Measurements from ENCODE around the gene DGKG.

The DGKG gene

GRCh38 chr3:186251948-186252619, 110.0 kb downstream of the DGKG start:
- H3K4me3 ChIP-seq (ENCODE audit: low read length): no peak overlapping the region
- H2AFZ ChIP-seq (ENCODE audit: low read depth, low read length): no peak overlapping the region
- no peaks in the 10 kb centered on the region for H3K9me3 ChIP-seq (ENCODE audit: low read length)
- H3K27me3 ChIP-seq (ENCODE audit: insufficient read depth, low read length): peaks cover 5% of the 10 kb centered on the region
- H3K36me3 ChIP-seq (ENCODE audit: insufficient read depth, low read length): no peaks in the 10 kb centered on the region
- H3K4me1 ChIP-seq (ENCODE audit: insufficient read depth, low read length): no peaks in the 10 kb centered on the region

GRCh38 chr3:186248850-186249249, 113.2 kb downstream of the DGKG start:
- Histone ChIP-seq H3K4me3 (ENCODE audit: low read length) (no peak overlapping the region), H3K27me3 (ENCODE audit: insufficient read depth, low read length) (peaks cover 5% of the 10 kb centered on the region), H2AFZ (ENCODE audit: low read depth, low read length) (no peak overlapping the region), H3K4me1 (ENCODE audit: insufficient read depth, low read length) (no peaks in the 10 kb centered on the region), H3K36me3 (ENCODE audit: insufficient read depth, low read length) (no peaks in the 10 kb centered on the region), H3K9me3 (ENCODE audit: low read length) (no peaks in the 10 kb centered on the region)

- Histone ChIP-seq H3K9me3 (ENCODE audit: low read length) (no peaks in the 10 kb centered on the region), H3K4me3 (ENCODE audit: low read length) (no peak overlapping the region)
Measured at GRCh38 chr3:186247821-186248814, 113.9 kb downstream of the DGKG start.

GRCh38 chr3:186246941-186247340, 115.1 kb downstream of the DGKG start:
- H3K36me3 ChIP-seq (ENCODE audit: insufficient read depth, low read length): no peaks in the 10 kb centered on the region
- no peak overlapping the region for H3K4me3 ChIP-seq (ENCODE audit: low read length)
- H3K27me3 ChIP-seq (ENCODE audit: insufficient read depth, low read length): peaks cover 6% of the 10 kb centered on the region
- H2AFZ ChIP-seq (ENCODE audit: low read depth, low read length): no peak overlapping the region
- H3K4me1 ChIP-seq (ENCODE audit: insufficient read depth, low read length): no peaks in the 10 kb centered on the region
- H3K9me3 ChIP-seq (ENCODE audit: low read length): no peaks in the 10 kb centered on the region

More at GRCh38 chr3:186247821-186248814, 113.9 kb downstream of the DGKG start:
- no peak overlapping the region for H2AFZ ChIP-seq (ENCODE audit: low read depth, low read length)
- H3K27me3 ChIP-seq (ENCODE audit: insufficient read depth, low read length): peaks cover 6% of the 10 kb centered on the region
- H3K36me3 ChIP-seq (ENCODE audit: insufficient read depth, low read length): no peaks in the 10 kb centered on the region
- H3K4me1 ChIP-seq (ENCODE audit: insufficient read depth, low read length): no peaks in the 10 kb centered on the region

- no peaks in the 10 kb centered on the region for H3K9me3 ChIP-seq (ENCODE audit: low read length)
- peaks cover 4% of the 10 kb centered on the region for H3K27me3 ChIP-seq (ENCODE audit: insufficient read depth, low read length)
- no peaks in the 10 kb centered on the region for H3K4me1 ChIP-seq (ENCODE audit: insufficient read depth, low read length)
- no peak overlapping the region for H3K4me3 ChIP-seq (ENCODE audit: low read length)
- no peak overlapping the region for H2AFZ ChIP-seq (ENCODE audit: low read depth, low read length)
- no peaks in the 10 kb centered on the region for H3K36me3 ChIP-seq (ENCODE audit: insufficient read depth, low read length)
Measured at GRCh38 chr3:186244016-186244415, 118.0 kb downstream of the DGKG start.

- Histone ChIP-seq H2AFZ (ENCODE audit: low read depth, low read length) (no peak overlapping the region), H3K36me3 (ENCODE audit: insufficient read depth, low read length) (no peaks in the 10 kb centered on the region), H3K27me3 (ENCODE audit: insufficient read depth, low read length) (peaks cover 2% of the 10 kb centered on the region), H3K4me3 (ENCODE audit: low read length) (no peak overlapping the region), H3K9me3 (ENCODE audit: low read length) (no peaks in the 10 kb centered on the region), H3K4me1 (ENCODE audit: insufficient read depth, low read length) (no peaks in the 10 kb centered on the region)
Measured at GRCh38 chr3:186241910-186242821, 119.9 kb downstream of the DGKG start.

- no peaks in the 10 kb centered on the region for H3K36me3 ChIP-seq (ENCODE audit: insufficient read depth, low read length)
- no peak overlapping the region for H3K4me3 ChIP-seq (ENCODE audit: low read length)
- no peaks in the 10 kb centered on the region for H3K4me1 ChIP-seq (ENCODE audit: insufficient read depth, low read length)
- no peak overlapping the region for H2AFZ ChIP-seq (ENCODE audit: low read depth, low read length)
- H3K27me3 ChIP-seq (ENCODE audit: insufficient read depth, low read length): peaks cover 2% of the 10 kb centered on the region
- no peaks in the 10 kb centered on the region for H3K9me3 ChIP-seq (ENCODE audit: low read length)
Measured at GRCh38 chr3:186239321-186239720, 122.7 kb downstream of the DGKG start.

GRCh38 chr3:186237915-186238314, 124.1 kb downstream of the DGKG start:
- H3K27me3 ChIP-seq (ENCODE audit: insufficient read depth, low read length): no peaks in the 10 kb centered on the region
- no peaks in the 10 kb centered on the region for H3K9me3 ChIP-seq (ENCODE audit: low read length)
- no peak overlapping the region for H2AFZ ChIP-seq (ENCODE audit: low read depth, low read length)
- no peaks in the 10 kb centered on the region for H3K4me1 ChIP-seq (ENCODE audit: insufficient read depth, low read length)
- H3K36me3 ChIP-seq (ENCODE audit: insufficient read depth, low read length): no peaks in the 10 kb centered on the region
- H3K4me3 ChIP-seq (ENCODE audit: low read length): no peak overlapping the region

- Histone ChIP-seq H3K27me3 (ENCODE audit: insufficient read depth, low read length) (no peaks in the 10 kb centered on the region), H3K9me3 (ENCODE audit: low read length) (no peaks in the 10 kb centered on the region), H3K36me3 (ENCODE audit: insufficient read depth, low read length) (no peaks in the 10 kb centered on the region), H3K4me1 (ENCODE audit: insufficient read depth, low read length) (no peaks in the 10 kb centered on the region), H2AFZ (ENCODE audit: low read depth, low read length) (no peak overlapping the region), H3K4me3 (ENCODE audit: low read length) (no peak overlapping the region)
Measured at GRCh38 chr3:186236357-186237020, 125.5 kb downstream of the DGKG start.

GRCh38 chr3:186235554-186235953, 126.5 kb downstream of the DGKG start:
- no peaks in the 10 kb centered on the region for H3K9me3 ChIP-seq (ENCODE audit: low read length)
- H3K4me1 ChIP-seq (ENCODE audit: insufficient read depth, low read length): no peaks in the 10 kb centered on the region
- no peak overlapping the region for H2AFZ ChIP-seq (ENCODE audit: low read depth, low read length)
- no peaks in the 10 kb centered on the region for H3K27me3 ChIP-seq (ENCODE audit: insufficient read depth, low read length)
- H3K4me3 ChIP-seq (ENCODE audit: low read length): no peak overlapping the region
- H3K36me3 ChIP-seq (ENCODE audit: insufficient read depth, low read length): no peaks in the 10 kb centered on the region

GRCh38 chr3:186234152-186234551, 127.9 kb downstream of the DGKG start:
- Histone ChIP-seq H2AFZ (ENCODE audit: low read depth, low read length) (no peak overlapping the region), H3K4me3 (ENCODE audit: low read length) (no peak overlapping the region), H3K36me3 (ENCODE audit: insufficient read depth, low read length) (no peaks in the 10 kb centered on the region), H3K4me1 (ENCODE audit: insufficient read depth, low read length) (no peaks in the 10 kb centered on the region), H3K27me3 (ENCODE audit: insufficient read depth, low read length) (no peaks in the 10 kb centered on the region), H3K9me3 (ENCODE audit: low read length) (no peaks in the 10 kb centered on the region)

- Histone ChIP-seq H3K4me3 (ENCODE audit: low read length) (no peak overlapping the region), H3K4me1 (ENCODE audit: insufficient read depth, low read length) (no peaks in the 10 kb centered on the region), H3K27me3 (ENCODE audit: insufficient read depth, low read length) (peaks cover 5% of the 10 kb centered on the region), H3K36me3 (ENCODE audit: insufficient read depth, low read length) (no peaks in the 10 kb centered on the region), H3K9me3 (ENCODE audit: low read length) (no peaks in the 10 kb centered on the region), H2AFZ (ENCODE audit: low read depth, low read length) (no peak overlapping the region)
Measured at GRCh38 chr3:186226482-186226881, 135.6 kb downstream of the DGKG start.

Measured in neuron (in vitro differentiated cells).